ENCODE data around the gene SEMA4B. TPM values are rescaled to one million over a fixed set of nuclear protein-coding genes. Genes with fewer than 3 reads are reported as not detected.
"Not testable (repeated sequence)": the region's sequence is repeated elsewhere in the genome, so short reads cannot be mapped to it uniquely, and the experiment has no call there.

Gene SEMA4B
- total and polyA plus RNA-seq, 5 donors, result 16.4 to 39.6 (median 33.4) TPM

- ATAC-seq (no peak), DNase-seq (peak in 1 of 3 donors; percentile 12)
- Histone ChIP-seq H3K9me3 (ENCODE audit: control insufficient read depth, low read length) (no peaks in the 10 kb centered on the region), H3K4me3 (ENCODE audit: low read length) (no peak overlapping the region), H3K4me1 (ENCODE audit: control insufficient read depth, insufficient read depth, low read length) (no peaks in the 10 kb centered on the region), H3K27ac (ENCODE audit: low read length) (no peak overlapping the region), H3K27me3 (ENCODE audit: control insufficient read depth, insufficient read depth) (no peaks in the 10 kb centered on the region)
- intact Hi-C loops (cut with DNase I), result no loop called here
- WGBS, result 39% methylated on average over 2 of the region's 2 CpGs
Measured at GRCh38 chr15:90181776-90182175, 19.4 kb upstream of the SEMA4B start.

- no peaks in the 10 kb centered on the region for H3K27me3 ChIP-seq (ENCODE audit: control insufficient read depth, insufficient read depth)
- H3K4me3 ChIP-seq (ENCODE audit: low read length), result peak overlapping the region; percentile 80
- 13% methylated on average over 27 of the region's 27 CpGs for WGBS
- intact Hi-C loops (cut with DNase I), result no loop called here
- no peaks in the 10 kb centered on the region for H3K9me3 ChIP-seq (ENCODE audit: control insufficient read depth, low read length)
- DNase-seq (peak; percentile 88 to 94 (median 89)), ATAC-seq (peak; percentile 88 to 89)
- H3K27ac ChIP-seq (ENCODE audit: low read length), result peak overlapping the region; percentile 90
- no peaks in the 10 kb centered on the region for H3K4me1 ChIP-seq (ENCODE audit: control insufficient read depth, insufficient read depth, low read length)
Measured at GRCh38 chr15:90184119-90184785, 16.9 kb upstream of the SEMA4B start.

- H3K27me3 ChIP-seq (ENCODE audit: control insufficient read depth, insufficient read depth), result no peaks in the 10 kb centered on the region
- peak overlapping the region; percentile 80 for H3K4me3 ChIP-seq (ENCODE audit: low read length)
- H3K27ac ChIP-seq (ENCODE audit: low read length), result peak overlapping the region; percentile 90
- WGBS, result 7% methylated on average over 67 of the region's 67 CpGs
- intact Hi-C loops (cut with DNase I), result no loop called here
- ATAC-seq (peak; percentile 88 to 89), DNase-seq (peak; percentile 74 to 90 (median 89))
- no peaks in the 10 kb centered on the region for H3K4me1 ChIP-seq (ENCODE audit: control insufficient read depth, insufficient read depth, low read length)
- H3K9me3 ChIP-seq (ENCODE audit: control insufficient read depth, low read length), result no peaks in the 10 kb centered on the region
Measured at GRCh38 chr15:90184786-90185704, 16.1 kb upstream of the SEMA4B start.

GRCh38 chr15:90187257-90187868, 13.8 kb upstream of the SEMA4B start:
- Histone ChIP-seq H3K4me3 (ENCODE audit: low read length) (no peak overlapping the region), H3K27ac (ENCODE audit: low read length) (peak overlapping the region; percentile 3), H3K27me3 (ENCODE audit: control insufficient read depth, insufficient read depth) (no peaks in the 10 kb centered on the region), H3K9me3 (ENCODE audit: control insufficient read depth, low read length) (no peaks in the 10 kb centered on the region), H3K4me1 (ENCODE audit: control insufficient read depth, insufficient read depth, low read length) (peaks cover 5% of the 10 kb centered on the region)
- WGBS, result 59% methylated on average over 8 of the region's 8 CpGs
- ATAC-seq, result no peak
- intact Hi-C loops (cut with DNase I), result no loop called here
- peak in 1 of 3 donors; percentile 51 for DNase-seq

- H3K9me3 ChIP-seq (ENCODE audit: control insufficient read depth, low read length); H3K27ac ChIP-seq (ENCODE audit: low read length); H3K4me1 ChIP-seq (ENCODE audit: control insufficient read depth, insufficient read depth, low read length); intact Hi-C loops (cut with DNase I); DNase-seq; H3K27me3 ChIP-seq (ENCODE audit: control insufficient read depth, insufficient read depth); H3K4me3 ChIP-seq (ENCODE audit: low read length); ATAC-seq: not testable (repeated sequence)
- WGBS, result 97% methylated on average over 7 of the region's 7 CpGs
Measured at GRCh38 chr15:90188065-90188464, 13.1 kb upstream of the SEMA4B start.

GRCh38 chr15:90188914-90189748, 12.0 kb upstream of the SEMA4B start:
- no peak for ATAC-seq
- Histone ChIP-seq H3K4me3 (ENCODE audit: low read length) (no peak overlapping the region), H3K4me1 (ENCODE audit: control insufficient read depth, insufficient read depth, low read length) (peaks cover 7% of the 10 kb centered on the region), H3K27me3 (ENCODE audit: control insufficient read depth, insufficient read depth) (no peaks in the 10 kb centered on the region), H3K27ac (ENCODE audit: low read length) (no peak overlapping the region), H3K9me3 (ENCODE audit: control insufficient read depth, low read length) (no peaks in the 10 kb centered on the region)
- intact Hi-C loops (cut with DNase I), result no loop called here
- 78% methylated on average over 8 of the region's 8 CpGs for WGBS
- DNase-seq, result no peak

GRCh38 chr15:90189781-90190467, 11.2 kb upstream of the SEMA4B start:
- DNase-seq (peak in 1 of 3 donors; percentile 55), ATAC-seq (no peak)
- Histone ChIP-seq H3K4me1 (ENCODE audit: control insufficient read depth, insufficient read depth, low read length) (peaks cover 7% of the 10 kb centered on the region), H3K27ac (ENCODE audit: low read length) (no peak overlapping the region), H3K27me3 (ENCODE audit: control insufficient read depth, insufficient read depth) (no peaks in the 10 kb centered on the region), H3K9me3 (ENCODE audit: control insufficient read depth, low read length) (no peaks in the 10 kb centered on the region), H3K4me3 (ENCODE audit: low read length) (no peak overlapping the region)
- intact Hi-C loops (cut with DNase I), result no loop called here
- 75% methylated on average over 10 of the region's 10 CpGs for WGBS

- peak in 1 of 2 donors; percentile 17 for ATAC-seq
- Histone ChIP-seq H3K4me1 (ENCODE audit: control insufficient read depth, insufficient read depth, low read length) (peaks cover 10% of the 10 kb centered on the region), H3K9me3 (ENCODE audit: control insufficient read depth, low read length) (no peaks in the 10 kb centered on the region), H3K4me3 (ENCODE audit: low read length) (no peak overlapping the region), H3K27ac (ENCODE audit: low read length) (peak overlapping the region; percentile 21), H3K27me3 (ENCODE audit: control insufficient read depth, insufficient read depth) (no peaks in the 10 kb centered on the region)
- intact Hi-C loops (cut with DNase I), result no loop called here
- 90% methylated on average over 10 of the region's 10 CpGs for WGBS
- DNase-seq, result no peak
Measured at GRCh38 chr15:90190606-90191343, 10.4 kb upstream of the SEMA4B start.

GRCh38 chr15:90191344-90191687, 9.8 kb upstream of the SEMA4B start:
- H3K4me3 ChIP-seq (ENCODE audit: low read length), result no peak overlapping the region
- intact Hi-C loops (cut with DNase I), result no loop called here

More at GRCh38 chr15:90191344-90191687, 9.8 kb upstream of the SEMA4B start:
- no peaks in the 10 kb centered on the region for H3K27me3 ChIP-seq (ENCODE audit: control insufficient read depth, insufficient read depth)
- no peak for ATAC-seq
- H3K27ac ChIP-seq (ENCODE audit: low read length), result peak overlapping the region; percentile 21
- no peaks in the 10 kb centered on the region for H3K9me3 ChIP-seq (ENCODE audit: control insufficient read depth, low read length)
- WGBS, result 66% methylated on average over 3 of the region's 3 CpGs
- H3K4me1 ChIP-seq (ENCODE audit: control insufficient read depth, insufficient read depth, low read length), result peaks cover 10% of the 10 kb centered on the region
- no peak for DNase-seq
